Keratinocyte (primary cell): ENCODE results near the gene GABRR1. TPM values are rescaled to one million over a fixed set of nuclear protein-coding genes. Genes with fewer than 3 reads are reported as not detected.

ENCODE experiments used
- DNase-seq: peaks from one replicate; pipeline ENCODE4 v3.0.0-alpha.2; 2011; ENCODE audit warnings: low read depth, missing footprints, low spot score
- FAIRE-seq: peaks from 2 replicates; lab custom pipeline; 2011; peaks lifted over from hg19 to GRCh38; lab: Jason Lieb, UNC
- H2AFZ ChIP-seq: 2 replicates; pipeline ENCODE4 v1.6.0; 2012; ENCODE audit warnings: low read length, control low read depth, inconsistent platforms; ENCODE audit not compliant: control insufficient read depth
- H3K27ac ChIP-seq: 2 replicates; pipeline ENCODE4 v1.5.1; 2011; ENCODE audit warnings: low read length; ENCODE audit not compliant: control insufficient read depth, insufficient read depth
- H3K27me3 ChIP-seq: 3 replicates; pipeline ENCODE4 v1.6.0; 2011; ENCODE audit warnings: low read length; ENCODE audit not compliant: control insufficient read depth, insufficient read depth; ENCODE audit errors: extremely low read depth
- H3K36me3 ChIP-seq, 2 experiments: 2 replicates in 1 of 2; 3 replicates in 1 of 2; pipeline ENCODE4 v1.5.1; 2011; ENCODE audit warnings: low read length in 2 of 2, mild to moderate bottlenecking in 1 of 2; ENCODE audit not compliant: control insufficient read depth in 2 of 2, insufficient read depth in 2 of 2; ENCODE audit errors: extremely low read depth in 1 of 2
- H3K4me1 ChIP-seq: 3 replicates; pipeline ENCODE4 v1.5.1; 2011; ENCODE audit warnings: low read length; ENCODE audit not compliant: control insufficient read depth, insufficient read depth; ENCODE audit errors: extremely low read depth
- H3K4me2 ChIP-seq: 3 replicates; pipeline ENCODE4 v1.6.0; 2011; ENCODE audit warnings: low read depth, low read length; ENCODE audit not compliant: control insufficient read depth, insufficient read depth; ENCODE audit errors: extremely low read depth
- H3K4me3 ChIP-seq, 3 experiments: fragments of 200-600 bp in 1 of 3; sonication (generic) in 1 of 3; 2 replicates in 2 of 3; 3 replicates in 1 of 3; pipeline ENCODE4 v1.5.1; 2011 to 2016; ENCODE audit warnings: low read length in 3 of 3, mild to moderate bottlenecking in 3 of 3, control low read depth in 2 of 3, inconsistent platforms in 1 of 3, low read depth in 1 of 3, mixed read lengths in 1 of 3, mixed run types in 1 of 3, moderate library complexity in 1 of 3; ENCODE audit not compliant: control insufficient read depth in 2 of 3, insufficient read depth in 2 of 3; ENCODE audit errors: extremely low read depth in 1 of 3
- H3K79me2 ChIP-seq: 2 replicates; pipeline ENCODE4 v1.6.0; 2012; ENCODE audit warnings: low read length; ENCODE audit not compliant: control insufficient read depth, insufficient read depth
- H3K9ac ChIP-seq: 3 replicates; pipeline ENCODE4 v1.6.0; 2011; ENCODE audit warnings: low read length; ENCODE audit not compliant: control insufficient read depth, insufficient read depth; ENCODE audit errors: extremely low read depth
- H3K9me1 ChIP-seq: 3 replicates; pipeline ENCODE4 v1.6.0; 2011; ENCODE audit warnings: low read length; ENCODE audit not compliant: control insufficient read depth, insufficient read depth; ENCODE audit errors: extremely low read depth
- H3K9me3 ChIP-seq: 2 replicates; pipeline ENCODE4 v1.5.1; 2012; ENCODE audit warnings: low read depth, low read length; ENCODE audit not compliant: control insufficient read depth
- H4K20me1 ChIP-seq: 3 replicates; pipeline ENCODE4 v1.6.0; 2011; ENCODE audit warnings: low read length; ENCODE audit not compliant: control insufficient read depth, insufficient read depth; ENCODE audit errors: extremely low read depth
- EZH2 ChIP-seq: IDR thresholded peaks from one replicate; pipeline ENCODE4 v1.6.1; 2012; ENCODE audit warnings: inconsistent platforms, mild to moderate bottlenecking, low read length, moderate library complexity
- dilution Hi-C: fragments of 300-500 bp; cut with MboI; formaldehyde crosslinking; loops from one replicate; pipeline ENCODE4 v1.7.0; 2020; ENCODE audit warnings: low sequenced_read_pairs; ENCODE audit not compliant: extremely low pct_ligation_motif_present
- polyA plus RNA-seq, 5 experiments: library from polyadenylated mRNA; depleted of rRNA in 3 of 5; stranded (reverse) in 3 of 5; stranded (forward) in 1 of 5; unstranded in 1 of 5; fragments of >200 nt; gene quantifications; 1 replicate in 1 of 5; 2 replicates in 3 of 5; 3 replicates in 1 of 5; pipeline versions ENCODE4 v1.2.1 to v1.2.3, GENCODE V29; 2011 to 2012; ENCODE audit warnings: missing spikeins in 2 of 5, low read depth in 1 of 5, low replicate concordance in 1 of 5
- TF ChIP-seq, protein P1 (sequence below), 3 experiments: IDR thresholded peaks in 1 of 3; conservative IDR thresholded peaks in 1 of 3; optimal IDR thresholded peaks in 1 of 3; 2 replicates in 2 of 3; 3 replicates in 1 of 3; pipeline versions ENCODE3 to v1.5.1; 2011; ENCODE audit warnings: low read length in 3 of 3, mild to moderate bottlenecking in 3 of 3, moderate library complexity in 2 of 3, control low read depth in 1 of 3, inconsistent platforms in 1 of 3; ENCODE audit not compliant: insufficient read depth in 2 of 3; ENCODE audit errors: extremely low read depth in 1 of 3

GABRR1 gene
- polyA plus RNA-seq, 1 donor (not counting 4 experiments of a cell fraction or from before 2014, with no cell fraction given) = 0.04 TPM

DNA sequence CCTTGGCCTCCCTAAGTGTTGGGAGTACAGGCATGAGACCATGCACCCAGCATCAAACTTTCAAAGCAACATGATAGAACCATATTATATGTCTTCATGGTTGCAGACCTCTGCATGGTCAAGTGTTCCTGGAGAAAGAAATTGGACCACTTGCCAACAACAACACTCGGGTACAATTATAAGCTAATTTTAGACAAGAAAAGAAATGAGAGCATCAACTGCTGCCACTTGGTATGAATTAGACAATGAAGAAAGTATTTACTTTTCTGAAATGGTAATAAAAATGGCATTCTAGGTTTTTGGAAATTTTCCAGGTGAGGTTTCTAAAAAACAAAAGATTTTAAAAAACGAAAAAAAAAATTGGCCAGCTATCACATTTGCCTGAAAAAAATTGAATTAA is 79.0 kb downstream of the GABRR1 start:
- no peaks in the 10 kb centered on the region for H3K79me2 ChIP-seq
- no peaks in the 10 kb centered on the region for H3K9me1 ChIP-seq
- H3K9ac ChIP-seq = no peak overlapping the region
- no peak overlapping the region for H3K4me3 ChIP-seq
- DNase-seq (no peak), FAIRE-seq (no peak)
- no peaks in the 10 kb centered on the region for H4K20me1 ChIP-seq
- no peak overlapping the region for H3K27ac ChIP-seq
- no peaks in the 10 kb centered on the region for H3K36me3 ChIP-seq
- dilution Hi-C loops = no loop called here
- H3K9me3 ChIP-seq = no peaks in the 10 kb centered on the region
- H3K27me3 ChIP-seq = no peaks in the 10 kb centered on the region
- peaks cover 3% of the 10 kb centered on the region for H3K4me1 ChIP-seq
- H3K4me2 ChIP-seq = no peak overlapping the region
- H2AFZ ChIP-seq = no peak overlapping the region
- TF ChIP-seq, protein P1, sequence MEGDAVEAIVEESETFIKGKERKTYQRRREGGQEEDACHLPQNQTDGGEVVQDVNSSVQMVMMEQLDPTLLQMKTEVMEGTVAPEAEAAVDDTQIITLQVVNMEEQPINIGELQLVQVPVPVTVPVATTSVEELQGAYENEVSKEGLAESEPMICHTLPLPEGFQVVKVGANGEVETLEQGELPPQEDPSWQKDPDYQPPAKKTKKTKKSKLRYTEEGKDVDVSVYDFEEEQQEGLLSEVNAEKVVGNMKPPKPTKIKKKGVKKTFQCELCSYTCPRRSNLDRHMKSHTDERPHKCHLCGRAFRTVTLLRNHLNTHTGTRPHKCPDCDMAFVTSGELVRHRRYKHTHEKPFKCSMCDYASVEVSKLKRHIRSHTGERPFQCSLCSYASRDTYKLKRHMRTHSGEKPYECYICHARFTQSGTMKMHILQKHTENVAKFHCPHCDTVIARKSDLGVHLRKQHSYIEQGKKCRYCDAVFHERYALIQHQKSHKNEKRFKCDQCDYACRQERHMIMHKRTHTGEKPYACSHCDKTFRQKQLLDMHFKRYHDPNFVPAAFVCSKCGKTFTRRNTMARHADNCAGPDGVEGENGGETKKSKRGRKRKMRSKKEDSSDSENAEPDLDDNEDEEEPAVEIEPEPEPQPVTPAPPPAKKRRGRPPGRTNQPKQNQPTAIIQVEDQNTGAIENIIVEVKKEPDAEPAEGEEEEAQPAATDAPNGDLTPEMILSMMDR (optimal IDR thresholded peaks at IDR 0.05 in 1 of 3, IDR thresholded peaks at IDR 0.05 in 1 of 3, conservative IDR thresholded peaks at IDR 0.05 in 1 of 3; ENCODE audit: extremely low read depth in 1 of 3, insufficient read depth in 2 of 3, low read length in 3 of 3) = no peak
- TF ChIP-seq EZH2 = no peak

DNA sequence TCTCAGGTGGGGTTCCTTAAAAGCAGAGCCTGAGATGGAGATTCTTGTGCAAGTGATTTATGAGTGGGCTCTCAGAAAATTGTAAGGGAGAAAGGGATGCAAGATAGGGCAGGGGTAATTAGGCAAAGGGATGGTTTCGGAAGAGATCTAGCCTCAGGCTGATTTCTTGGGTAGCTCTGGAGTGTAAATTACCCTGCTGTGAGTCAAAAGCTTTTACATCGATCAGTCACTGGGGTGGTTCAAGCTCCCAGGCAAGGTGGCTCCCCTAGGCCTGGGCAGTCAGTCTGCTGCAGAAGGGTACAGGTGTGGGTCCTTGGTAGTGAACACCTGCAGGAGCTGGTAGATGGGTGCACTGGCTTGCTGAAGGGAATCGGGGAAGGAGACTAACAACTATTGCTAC is 82.4 kb downstream of the GABRR1 start:
- H3K4me2 ChIP-seq = no peak overlapping the region
- peaks cover 3% of the 10 kb centered on the region for H3K4me1 ChIP-seq
- H3K27me3 ChIP-seq = no peaks in the 10 kb centered on the region
- H3K4me3 ChIP-seq = no peak overlapping the region
- H3K36me3 ChIP-seq = no peaks in the 10 kb centered on the region
- H4K20me1 ChIP-seq = no peaks in the 10 kb centered on the region
- dilution Hi-C loops = no loop called here
- no peak for TF ChIP-seq EZH2
- TF ChIP-seq, protein P1 (optimal IDR thresholded peaks at IDR 0.05 in 1 of 3, IDR thresholded peaks at IDR 0.05 in 1 of 3, conservative IDR thresholded peaks at IDR 0.05 in 1 of 3; ENCODE audit: extremely low read depth in 1 of 3, insufficient read depth in 2 of 3, low read length in 3 of 3) = no peak
- H3K9me3 ChIP-seq = no peaks in the 10 kb centered on the region
- no peaks in the 10 kb centered on the region for H3K79me2 ChIP-seq
- no peak overlapping the region for H2AFZ ChIP-seq
- DNase-seq = no peak
- no peak overlapping the region for H3K9ac ChIP-seq
- H3K27ac ChIP-seq = no peak overlapping the region
- no peaks in the 10 kb centered on the region for H3K9me1 ChIP-seq
- FAIRE-seq = no peak
